ENCODE measurements around the gene SLC4A9.

DNA sequence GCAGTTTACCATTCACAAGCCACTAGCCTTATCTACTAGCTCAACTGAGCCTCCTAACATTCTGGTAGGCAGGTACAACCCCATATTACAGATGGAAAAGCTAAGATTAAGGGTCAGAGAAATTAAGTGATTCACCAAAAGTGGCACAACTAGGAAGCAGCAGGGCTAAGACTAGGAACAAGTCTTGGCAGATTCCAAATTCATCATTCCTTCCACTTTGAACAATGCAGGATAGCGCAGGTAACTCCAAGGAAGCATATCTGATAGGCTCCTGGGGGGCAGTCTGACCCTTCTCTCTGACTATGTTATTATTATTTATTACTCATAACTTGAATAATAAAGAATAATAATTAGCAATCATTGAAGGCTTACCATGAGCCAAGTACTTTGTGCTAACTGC lies 22.1 kb upstream of the SLC4A9 start:
- TF ChIP-seq ZNF384 (IDR thresholded peaks at IDR 0.05), result no peak
- no peak for TF ChIP-seq HDGF (IDR thresholded peaks at IDR 0.05; ENCODE audit: borderline replicate concordance)
- no peak for TF ChIP-seq SUZ12 (IDR thresholded peaks at IDR 0.05)
- TF ChIP-seq, protein P1, sequence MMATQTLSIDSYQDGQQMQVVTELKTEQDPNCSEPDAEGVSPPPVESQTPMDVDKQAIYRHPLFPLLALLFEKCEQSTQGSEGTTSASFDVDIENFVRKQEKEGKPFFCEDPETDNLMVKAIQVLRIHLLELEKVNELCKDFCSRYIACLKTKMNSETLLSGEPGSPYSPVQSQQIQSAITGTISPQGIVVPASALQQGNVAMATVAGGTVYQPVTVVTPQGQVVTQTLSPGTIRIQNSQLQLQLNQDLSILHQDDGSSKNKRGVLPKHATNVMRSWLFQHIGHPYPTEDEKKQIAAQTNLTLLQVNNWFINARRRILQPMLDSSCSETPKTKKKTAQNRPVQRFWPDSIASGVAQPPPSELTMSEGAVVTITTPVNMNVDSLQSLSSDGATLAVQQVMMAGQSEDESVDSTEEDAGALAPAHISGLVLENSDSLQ (IDR thresholded peaks at IDR 0.05), result no peak
- TF ChIP-seq BHLHE40 (IDR thresholded peaks at IDR 0.05; ENCODE audit: borderline replicate concordance), result no peak
- TF ChIP-seq FOXM1 (IDR thresholded peaks at IDR 0.05; ENCODE audit: borderline replicate concordance), result no peak
- TF ChIP-seq NFRKB (IDR thresholded peaks at IDR 0.05), result no peak
- no peak for TF ChIP-seq ARNT (IDR thresholded peaks at IDR 0.05)
- TF ChIP-seq L3MBTL2 (conservative IDR thresholded peaks at IDR 0.05), result no peak

Data from HEK293T (cell line).